Effector memory CD8-positive, alpha-beta T cell (primary cell): ENCODE results near the gene RFNG.

Source experiments
- ATAC-seq: fragments of 150-1000 bp; cut with Tn5 transposase; replicated peaks from 2 replicates; pipeline ENCODE4 v1.10.0; 2021; ENCODE audit warnings: mild to moderate bottlenecking, moderate library complexity
- DNase-seq, 3 experiments: peaks; one replicate each; pipeline ENCODE4 v3.0.0; 2021
- H3K27ac Mint-ChIP-seq, 2 donors: one replicate each; pipeline ENCODE4 v1.8.0; 2022; ENCODE audit warnings: mild to moderate bottlenecking in 2 of 2, mixed read lengths in 2 of 2, moderate library complexity in 2 of 2
- H3K27me3 Mint-ChIP-seq, 2 donors: one replicate each; pipeline ENCODE4 v1.8.0; 2022; ENCODE audit warnings: mixed read lengths in 2 of 2
- H3K36me3 Mint-ChIP-seq: one replicate; pipeline ENCODE4 v1.8.0; 2022; ENCODE audit warnings: mild to moderate bottlenecking, moderate library complexity, mixed read lengths; ENCODE audit not compliant: insufficient read depth
- H3K4me1 Mint-ChIP-seq, 2 donors: one replicate each; pipeline ENCODE4 v1.8.0; 2022; ENCODE audit warnings: low read depth in 2 of 2, mixed read lengths in 2 of 2
- H3K4me3 Mint-ChIP-seq, 2 donors: one replicate each; pipeline ENCODE4 v1.8.0; 2022; ENCODE audit warnings: mild to moderate bottlenecking in 2 of 2, mixed read lengths in 2 of 2, moderate library complexity in 2 of 2
- H3K9me3 Mint-ChIP-seq, 2 donors: one replicate each; pipeline ENCODE4 v1.8.0; 2022; ENCODE audit warnings: mixed read lengths in 2 of 2

The RFNG gene

GRCh38 chr17:82053130-82053529 lies 1.5 kb upstream of the RFNG start:
- H3K4me1 Mint-ChIP-seq: peaks cover 5 to 22% of the 10 kb centered on the region in 2 donors
- H3K36me3 Mint-ChIP-seq: peaks cover 11% of the 10 kb centered on the region
- ATAC-seq (no peak), DNase-seq (no peak)
- no peaks in the 10 kb centered on the region for H3K9me3 Mint-ChIP-seq
- no peaks in the 10 kb centered on the region for H3K27me3 Mint-ChIP-seq
- H3K4me3 Mint-ChIP-seq: peak overlapping the region; percentile 78 to 83
- H3K27ac Mint-ChIP-seq: no peak overlapping the region

DNA sequence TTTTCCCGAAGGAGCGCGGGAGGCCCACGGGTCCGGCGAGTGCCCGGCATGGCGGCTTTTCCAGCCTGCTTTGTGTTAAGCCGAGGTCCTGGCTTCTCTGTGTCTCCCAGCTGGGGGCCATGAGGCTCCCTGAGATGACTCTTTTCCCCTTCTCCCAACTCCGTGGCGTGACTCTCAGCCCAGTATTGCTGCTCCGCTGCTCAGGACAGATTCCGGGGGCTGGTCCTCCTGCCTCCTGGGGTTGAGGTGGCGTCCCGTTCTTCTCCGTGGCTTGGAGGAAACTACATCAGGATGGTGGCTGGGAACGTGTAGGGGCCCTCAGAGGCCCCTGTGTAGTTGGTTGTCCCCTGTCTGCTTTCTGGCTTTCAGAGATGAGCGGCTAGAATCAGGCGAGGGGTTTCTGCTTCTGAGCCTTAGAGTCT lies 1.0 kb upstream of the RFNG start:
- Mint-ChIP-seq H3K27me3 (no peaks in the 10 kb centered on the region), H3K9me3 (no peaks in the 10 kb centered on the region), H3K4me3 (peak overlapping the region; percentile 78 to 83), H3K4me1 (peaks cover 5 to 22% of the 10 kb centered on the region in 2 donors), H3K27ac (no peak overlapping the region), H3K36me3 (peaks cover 9% of the 10 kb centered on the region)
- no peak for DNase-seq
- ATAC-seq: no peak

GRCh38 chr17:82050761-82051641 lies 610 bp downstream of the RFNG start:
- DNase-seq (no peak), ATAC-seq (peak; percentile 14)
- Mint-ChIP-seq H3K36me3 (peaks cover 3% of the 10 kb centered on the region), H3K27me3 (no peaks in the 10 kb centered on the region), H3K4me1 (peaks cover 5 to 22% of the 10 kb centered on the region in 2 donors), H3K27ac (peak overlapping the region; percentile 75 to 89), H3K4me3 (peak overlapping the region; percentile 80 to 88), H3K9me3 (no peaks in the 10 kb centered on the region)

GRCh38 chr17:82050152-82050760 lies 1.4 kb downstream of the RFNG start:
- peaks cover 3% of the 10 kb centered on the region for H3K36me3 Mint-ChIP-seq
- ATAC-seq: no peak
- H3K27ac Mint-ChIP-seq: peak overlapping the region; percentile 75 to 89

DNA sequence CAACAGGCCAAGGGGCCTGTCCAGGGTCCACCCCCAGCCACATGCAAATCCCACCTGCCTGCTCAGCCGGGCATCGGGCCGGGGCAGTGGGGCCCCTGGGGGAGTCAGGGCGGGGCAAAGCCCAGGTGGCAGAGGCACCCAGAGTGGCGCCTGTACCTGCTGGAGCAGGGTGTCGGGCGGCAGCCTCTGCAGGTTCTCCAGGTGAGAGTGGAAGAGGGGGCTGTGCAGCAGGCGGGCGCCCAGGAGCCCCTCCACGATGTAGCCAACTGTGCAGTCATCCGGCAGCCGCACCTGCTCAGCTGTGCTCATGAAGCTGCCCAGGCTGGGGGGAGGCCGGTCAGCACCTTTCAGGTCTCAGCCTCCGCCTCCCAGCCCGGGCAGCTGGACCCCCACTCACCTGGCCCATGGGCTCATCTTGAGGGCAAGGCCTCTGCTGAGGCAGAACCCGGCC lies 2.1 kb downstream of the RFNG start:
- DNase-seq (no peak), ATAC-seq (no peak)
- Mint-ChIP-seq H3K9me3 (no peaks in the 10 kb centered on the region), H3K4me3 (peak overlapping the region in 1 of 2 donors; percentile 8), H3K27ac (no peak overlapping the region), H3K4me1 (peaks cover 5 to 18% of the 10 kb centered on the region in 2 donors), H3K27me3 (no peaks in the 10 kb centered on the region), H3K36me3 (no peaks in the 10 kb centered on the region)

More at GRCh38 chr17:82050152-82050760, 1.4 kb downstream of the RFNG start:
- Mint-ChIP-seq H3K9me3 (no peaks in the 10 kb centered on the region), H3K27me3 (no peaks in the 10 kb centered on the region), H3K4me1 (peaks cover 5 to 21% of the 10 kb centered on the region in 2 donors), H3K4me3 (peak overlapping the region; percentile 80 to 88)
- DNase-seq: no peak

DNA sequence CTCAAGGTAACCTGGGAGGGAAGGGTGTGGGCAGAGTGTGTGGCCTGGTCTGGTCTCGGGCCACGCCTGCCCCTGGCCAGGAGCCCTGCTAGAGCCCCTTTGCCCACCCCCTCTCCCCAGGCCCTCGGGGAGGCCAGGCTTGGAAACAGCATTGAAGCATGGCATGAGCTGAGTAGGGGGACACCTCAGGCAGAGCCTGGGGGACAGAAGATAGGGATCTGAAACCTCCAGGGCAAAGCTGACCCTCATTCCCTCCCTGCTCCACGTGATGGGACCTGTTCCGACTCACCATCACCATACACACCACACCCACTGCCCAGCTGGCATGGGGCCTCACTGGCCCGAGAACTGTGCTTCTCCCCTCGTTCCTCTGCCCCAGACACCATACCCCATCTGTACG lies 2.5 kb downstream of the RFNG start:
- ATAC-seq (no peak), DNase-seq (no peak)
- Mint-ChIP-seq H3K9me3 (no peaks in the 10 kb centered on the region), H3K27me3 (no peaks in the 10 kb centered on the region), H3K4me1 (peaks cover 5 to 18% of the 10 kb centered on the region in 2 donors), H3K4me3 (no peak overlapping the region), H3K36me3 (no peaks in the 10 kb centered on the region), H3K27ac (no peak overlapping the region)

DNA sequence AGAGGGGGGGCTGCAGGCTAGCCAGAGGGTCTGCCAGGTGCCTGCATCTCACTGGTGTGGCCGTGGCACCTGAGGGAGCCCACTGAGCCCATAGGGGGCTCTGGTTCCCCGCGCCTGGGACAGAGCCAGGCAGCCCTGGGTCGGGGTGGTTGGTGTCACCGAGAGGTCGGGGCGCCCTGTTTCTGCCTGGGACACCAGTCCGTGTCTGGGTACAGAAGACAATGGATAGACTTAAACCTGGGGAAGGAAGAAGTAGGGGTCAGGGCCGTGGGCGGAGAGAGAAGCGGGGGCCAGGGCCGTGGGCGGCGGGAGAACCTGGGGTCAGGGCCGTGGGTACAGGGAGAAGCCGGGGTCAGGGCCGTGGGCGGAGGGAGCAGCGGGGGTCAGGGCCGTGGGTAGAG lies 3.0 kb downstream of the RFNG start:
- no peak for DNase-seq
- Mint-ChIP-seq H3K36me3 (no peaks in the 10 kb centered on the region), H3K27me3 (no peaks in the 10 kb centered on the region), H3K4me1 (peaks cover 5 to 15% of the 10 kb centered on the region in 2 donors), H3K4me3 (no peak overlapping the region), H3K9me3 (no peaks in the 10 kb centered on the region), H3K27ac (no peak overlapping the region)
- no peak for ATAC-seq

DNA sequence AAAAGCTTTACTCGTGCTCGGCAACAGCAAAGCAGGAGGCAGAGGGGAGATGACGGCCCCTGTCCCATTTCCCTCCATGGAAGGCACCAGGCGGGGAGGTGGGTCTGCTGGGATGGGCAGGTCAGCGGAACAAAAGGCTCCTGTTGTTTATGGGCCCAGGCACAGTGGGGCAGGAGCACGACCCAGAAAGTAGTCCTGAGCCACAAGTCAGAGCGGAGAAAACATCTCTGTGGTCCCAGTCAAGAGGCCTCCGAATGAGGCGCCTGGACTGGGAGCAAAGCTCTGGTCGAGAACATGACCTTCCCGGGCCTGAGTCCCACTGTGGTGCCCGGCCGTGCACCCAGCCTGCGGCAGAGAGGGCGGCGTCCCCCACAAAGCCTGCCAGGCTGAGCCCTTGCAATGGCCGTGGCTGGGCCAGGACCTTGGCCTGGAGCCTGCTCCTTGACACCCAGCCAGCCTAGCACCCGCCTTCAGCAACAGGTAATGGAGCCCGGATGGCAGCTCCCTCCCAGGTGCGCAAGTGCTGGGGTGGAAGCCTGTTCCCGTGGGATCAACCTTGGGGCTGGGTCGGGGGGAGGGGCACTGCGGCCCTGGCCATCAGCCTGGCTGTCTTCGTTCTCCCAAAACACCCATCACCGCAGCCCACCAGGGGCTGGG lies 3.6 kb downstream of the RFNG start:
- Mint-ChIP-seq H3K27ac (no peak overlapping the region), H3K4me1 (peaks cover 5 to 10% of the 10 kb centered on the region in 2 donors), H3K36me3 (no peaks in the 10 kb centered on the region), H3K4me3 (no peak overlapping the region), H3K9me3 (no peaks in the 10 kb centered on the region), H3K27me3 (no peaks in the 10 kb centered on the region)
- no peak for DNase-seq
- no peak for ATAC-seq

GRCh38 chr17:82047379-82047778 lies 4.2 kb downstream of the RFNG start:
- ATAC-seq: no peak
- H3K36me3 Mint-ChIP-seq: no peaks in the 10 kb centered on the region
- H3K27ac Mint-ChIP-seq: no peak overlapping the region
- no peaks in the 10 kb centered on the region for H3K9me3 Mint-ChIP-seq
- no peak overlapping the region for H3K4me3 Mint-ChIP-seq
- H3K27me3 Mint-ChIP-seq: no peaks in the 10 kb centered on the region
- H3K4me1 Mint-ChIP-seq: peaks cover 5 to 9% of the 10 kb centered on the region in 2 donors
- DNase-seq: no peak

GRCh38 chr17:82046903-82047302 lies 4.7 kb downstream of the RFNG start:
- Mint-ChIP-seq H3K36me3 (no peaks in the 10 kb centered on the region), H3K4me1 (peaks cover 5 to 9% of the 10 kb centered on the region in 2 donors), H3K4me3 (no peak overlapping the region), H3K27me3 (no peaks in the 10 kb centered on the region), H3K9me3 (no peaks in the 10 kb centered on the region), H3K27ac (no peak overlapping the region)
- ATAC-seq (no peak), DNase-seq (no peak)

GRCh38 chr17:82045936-82046484 lies 5.6 kb downstream of the RFNG start:
- H3K4me3 Mint-ChIP-seq: no peak overlapping the region
- H3K9me3 Mint-ChIP-seq: no peaks in the 10 kb centered on the region
- H3K36me3 Mint-ChIP-seq: no peaks in the 10 kb centered on the region
- peaks cover 5 to 9% of the 10 kb centered on the region in 2 donors for H3K4me1 Mint-ChIP-seq
- H3K27me3 Mint-ChIP-seq: no peaks in the 10 kb centered on the region
- ATAC-seq: no peak
- DNase-seq: no peak
- H3K27ac Mint-ChIP-seq: no peak overlapping the region

DNA sequence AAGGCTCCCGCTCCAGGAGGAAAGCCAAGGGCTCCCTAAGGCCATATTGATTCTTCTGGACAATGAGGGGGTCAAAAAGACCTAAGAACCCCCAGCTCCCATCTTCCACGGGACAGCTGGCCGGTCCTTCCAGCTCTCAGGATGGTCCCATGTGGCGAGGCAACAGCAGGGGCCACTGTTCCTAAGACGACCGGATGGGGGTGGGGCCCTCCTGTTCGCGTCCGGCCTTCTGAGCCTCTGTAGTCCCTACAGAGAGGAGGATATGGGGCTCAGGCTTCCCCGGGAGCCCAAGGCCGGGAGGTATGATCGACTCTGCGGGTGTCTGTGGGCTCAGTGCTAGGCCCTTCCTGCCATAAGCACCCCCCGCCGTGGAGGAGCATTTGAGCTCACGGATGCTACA lies 8.1 kb downstream of the RFNG start:
- no peaks in the 10 kb centered on the region for H3K36me3 Mint-ChIP-seq
- no peaks in the 10 kb centered on the region for H3K27me3 Mint-ChIP-seq
- DNase-seq: no peak
- no peak overlapping the region for H3K27ac Mint-ChIP-seq
- H3K4me1 Mint-ChIP-seq: peaks cover 0 to 6% of the 10 kb centered on the region in 2 donors
- H3K4me3 Mint-ChIP-seq: no peak overlapping the region
- no peak for ATAC-seq
- H3K9me3 Mint-ChIP-seq: no peaks in the 10 kb centered on the region

DNA sequence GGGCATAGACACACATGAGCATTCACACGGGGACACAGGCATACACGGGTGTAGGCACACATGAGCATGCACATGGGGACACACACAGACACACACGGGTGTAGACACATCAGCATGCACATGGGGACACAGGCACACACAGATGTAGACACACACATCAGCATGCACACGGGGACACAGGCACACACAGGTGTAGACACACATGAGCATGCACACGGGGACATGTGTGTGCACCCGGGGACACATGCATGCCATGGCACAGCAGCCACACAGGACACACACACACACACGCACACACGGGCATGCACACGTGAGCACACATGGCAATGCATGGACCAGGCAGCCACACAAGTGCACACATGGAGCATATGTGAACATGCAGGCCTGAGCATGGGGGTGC lies 9.0 kb downstream of the RFNG start:
- peaks cover 5 to 11% of the 10 kb centered on the region in 2 donors for H3K4me1 Mint-ChIP-seq
- ATAC-seq: no peak
- no peaks in the 10 kb centered on the region for H3K27me3 Mint-ChIP-seq

More for the DNA sequence above, 9.0 kb downstream of the RFNG start:
- DNase-seq: no peak
- Mint-ChIP-seq H3K27ac (no peak overlapping the region), H3K4me3 (no peak overlapping the region), H3K36me3 (peaks cover 3% of the 10 kb centered on the region), H3K9me3 (no peaks in the 10 kb centered on the region)
